ENCODE data around the gene PTPRR.

PTPRR gene

GRCh38 chr12:70925539-70925938, 5.0 kb upstream of the PTPRR start:
- Histone ChIP-seq H3K36me3 (ENCODE audit: low read length) (no peaks in the 10 kb centered on the region), H3K9me3 (ENCODE audit: insufficient read depth, low read length) (no peaks in the 10 kb centered on the region), H3K27me3 (ENCODE audit: low read length) (no peaks in the 10 kb centered on the region), H3K9ac (ENCODE audit: low read length) (no peak overlapping the region), H2AFZ (ENCODE audit: low read depth, low read length, severe bottlenecking) (no peak overlapping the region), H3K27ac (ENCODE audit: low read depth, low read length) (no peak overlapping the region), H3K4me2 (ENCODE audit: low read depth, low read length, poor library complexity, severe bottlenecking) (no peak overlapping the region), H4K20me1 (ENCODE audit: low read depth, low read length) (no peaks in the 10 kb centered on the region), H3K4me3 (ENCODE audit: insufficient read depth, low read length, poor library complexity, severe bottlenecking) (no peak overlapping the region), H3K79me2 (ENCODE audit: insufficient read depth, low read length) (no peaks in the 10 kb centered on the region), H3K9me2 (replicated peaks; ENCODE audit: insufficient read depth, low read length) (no peaks in the 10 kb centered on the region), H3F3A (ENCODE audit: insufficient read depth) (no peaks in the 10 kb centered on the region)
- TF ChIP-seq EZH2phosphoT487 (conservative IDR thresholded peaks at IDR 0.05; ENCODE audit: low read length): no peak
- TF ChIP-seq, protein P1, sequence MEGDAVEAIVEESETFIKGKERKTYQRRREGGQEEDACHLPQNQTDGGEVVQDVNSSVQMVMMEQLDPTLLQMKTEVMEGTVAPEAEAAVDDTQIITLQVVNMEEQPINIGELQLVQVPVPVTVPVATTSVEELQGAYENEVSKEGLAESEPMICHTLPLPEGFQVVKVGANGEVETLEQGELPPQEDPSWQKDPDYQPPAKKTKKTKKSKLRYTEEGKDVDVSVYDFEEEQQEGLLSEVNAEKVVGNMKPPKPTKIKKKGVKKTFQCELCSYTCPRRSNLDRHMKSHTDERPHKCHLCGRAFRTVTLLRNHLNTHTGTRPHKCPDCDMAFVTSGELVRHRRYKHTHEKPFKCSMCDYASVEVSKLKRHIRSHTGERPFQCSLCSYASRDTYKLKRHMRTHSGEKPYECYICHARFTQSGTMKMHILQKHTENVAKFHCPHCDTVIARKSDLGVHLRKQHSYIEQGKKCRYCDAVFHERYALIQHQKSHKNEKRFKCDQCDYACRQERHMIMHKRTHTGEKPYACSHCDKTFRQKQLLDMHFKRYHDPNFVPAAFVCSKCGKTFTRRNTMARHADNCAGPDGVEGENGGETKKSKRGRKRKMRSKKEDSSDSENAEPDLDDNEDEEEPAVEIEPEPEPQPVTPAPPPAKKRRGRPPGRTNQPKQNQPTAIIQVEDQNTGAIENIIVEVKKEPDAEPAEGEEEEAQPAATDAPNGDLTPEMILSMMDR (IDR thresholded peaks at IDR 0.05; ENCODE audit: insufficient read depth, low read length, poor library complexity, severe bottlenecking): no peak

GRCh38 chr12:70920891-70921290, 353 bp upstream of the PTPRR start:
- Histone ChIP-seq H4K20me1 (ENCODE audit: low read depth, low read length) (no peaks in the 10 kb centered on the region), H3K4me3 (ENCODE audit: insufficient read depth, low read length, poor library complexity, severe bottlenecking) (no peak overlapping the region), H3K9me2 (replicated peaks; ENCODE audit: insufficient read depth, low read length) (no peaks in the 10 kb centered on the region), H2AFZ (ENCODE audit: low read depth, low read length, severe bottlenecking) (no peak overlapping the region), H3K9ac (ENCODE audit: low read length) (no peak overlapping the region), H3K4me2 (ENCODE audit: low read depth, low read length, poor library complexity, severe bottlenecking) (no peak overlapping the region), H3K9me3 (ENCODE audit: insufficient read depth, low read length) (no peaks in the 10 kb centered on the region), H3K27me3 (ENCODE audit: low read length) (no peaks in the 10 kb centered on the region), H3K27ac (ENCODE audit: low read depth, low read length) (no peak overlapping the region), H3K36me3 (ENCODE audit: low read length) (no peaks in the 10 kb centered on the region), H3F3A (ENCODE audit: insufficient read depth) (no peaks in the 10 kb centered on the region), H3K79me2 (ENCODE audit: insufficient read depth, low read length) (no peaks in the 10 kb centered on the region)
- TF ChIP-seq, protein P1 (IDR thresholded peaks at IDR 0.05; ENCODE audit: insufficient read depth, low read length, poor library complexity, severe bottlenecking): no peak
- no peak for TF ChIP-seq EZH2phosphoT487 (conservative IDR thresholded peaks at IDR 0.05; ENCODE audit: low read length)

DNA sequence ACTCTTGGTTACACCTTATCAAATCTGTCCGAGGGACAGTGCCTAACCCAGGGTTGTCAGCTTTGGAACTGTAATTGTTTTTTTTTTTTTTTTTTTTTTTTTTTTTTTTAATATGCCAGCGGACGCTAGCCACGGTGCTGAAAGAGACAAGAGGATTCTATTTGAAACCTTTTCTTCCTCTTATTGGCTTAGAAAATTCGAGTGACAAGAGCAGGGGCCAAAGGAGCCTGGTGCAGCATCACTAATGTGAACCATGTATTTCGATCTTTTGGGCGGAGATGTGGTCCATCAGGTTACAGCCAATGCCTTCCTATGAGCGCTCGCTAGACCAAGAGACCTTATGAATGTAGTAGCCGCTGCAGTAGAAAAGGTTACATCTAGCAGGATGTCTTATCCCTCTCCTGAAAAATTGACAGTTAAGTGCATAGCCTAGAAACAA, 922 bp downstream of the PTPRR start:
- no peak overlapping the region for H3K9ac ChIP-seq (ENCODE audit: low read length)

More for the DNA sequence above, 922 bp downstream of the PTPRR start:
- H3K4me3 ChIP-seq (ENCODE audit: insufficient read depth, low read length, poor library complexity, severe bottlenecking): no peak overlapping the region
- TF ChIP-seq, protein P1 (IDR thresholded peaks at IDR 0.05; ENCODE audit: insufficient read depth, low read length, poor library complexity, severe bottlenecking): no peak
- TF ChIP-seq EZH2phosphoT487 (conservative IDR thresholded peaks at IDR 0.05; ENCODE audit: low read length): no peak
- no peak overlapping the region for H3K27ac ChIP-seq (ENCODE audit: low read depth, low read length)
- H2AFZ ChIP-seq (ENCODE audit: low read depth, low read length, severe bottlenecking): no peak overlapping the region
- H4K20me1 ChIP-seq (ENCODE audit: low read depth, low read length): no peaks in the 10 kb centered on the region
- no peak overlapping the region for H3K4me2 ChIP-seq (ENCODE audit: low read depth, low read length, poor library complexity, severe bottlenecking)
- H3F3A ChIP-seq (ENCODE audit: insufficient read depth): no peaks in the 10 kb centered on the region
- H3K27me3 ChIP-seq (ENCODE audit: low read length): no peaks in the 10 kb centered on the region
- H3K9me2 ChIP-seq (replicated peaks; ENCODE audit: insufficient read depth, low read length): no peaks in the 10 kb centered on the region
- H3K36me3 ChIP-seq (ENCODE audit: low read length): no peaks in the 10 kb centered on the region
- H3K9me3 ChIP-seq (ENCODE audit: insufficient read depth, low read length): no peaks in the 10 kb centered on the region
- no peaks in the 10 kb centered on the region for H3K79me2 ChIP-seq (ENCODE audit: insufficient read depth, low read length)

Measured in SU-DHL-6 (cell line).